DOHH2 (cell line): Measurements from ENCODE around the gene VAV2.

ENCODE experiments used
- H3F3A ChIP-seq: fragments of 200-600 bp; sonication (generic), shearing (Covaris generic); 2 replicates; pipeline ENCODE4 v1.6.0; 2016; ENCODE audit warnings: antibody characterized with exemption, mild to moderate bottlenecking; ENCODE audit not compliant: control insufficient read depth, insufficient read depth
- H3K27ac ChIP-seq: fragments of 200-600 bp; sonication (generic); 2 replicates; pipeline ENCODE4 v1.5.1; 2014; ENCODE audit warnings: low read depth, mild to moderate bottlenecking, low read length, moderate library complexity
- H3K27me3 ChIP-seq: fragments of 200-600 bp; sonication (generic); 2 replicates; pipeline ENCODE4 v1.6.1; 2014; ENCODE audit warnings: mild to moderate bottlenecking, low read length, mixed read lengths; ENCODE audit not compliant: control insufficient read depth
- H3K36me3 ChIP-seq: fragments of 200-600 bp; sonication (generic); 2 replicates; pipeline ENCODE4 v1.6.1; 2014; ENCODE audit warnings: mild to moderate bottlenecking, low read length, moderate library complexity, mixed read lengths; ENCODE audit not compliant: control insufficient read depth
- H3K4me1 ChIP-seq: fragments of 200-600 bp; sonication (generic); 2 replicates; pipeline ENCODE4 v1.6.1; 2014; ENCODE audit warnings: mild to moderate bottlenecking, low read length, mixed read lengths; ENCODE audit not compliant: control insufficient read depth
- H3K4me2 ChIP-seq: fragments of 200-600 bp; sonication (generic); 2 replicates; pipeline ENCODE4 v1.6.0; 2014; ENCODE audit warnings: mild to moderate bottlenecking, low read length, moderate library complexity
- H3K4me3 ChIP-seq: fragments of 200-600 bp; sonication (generic); 2 replicates; pipeline ENCODE4 v1.5.1; 2014; ENCODE audit warnings: mild to moderate bottlenecking, low read length, mixed read lengths
- H3K79me2 ChIP-seq: fragments of 200-600 bp; sonication (generic); 2 replicates; pipeline ENCODE4 v1.6.1; 2014; ENCODE audit warnings: mild to moderate bottlenecking, low read length, mixed read lengths; ENCODE audit not compliant: control insufficient read depth
- H3K9me2 ChIP-seq: fragments of 200-600 bp; sonication (generic); replicated peaks from 2 replicates; pipeline ENCODE4 v1.6.1; 2014; ENCODE audit warnings: mild to moderate bottlenecking, low read length, mixed read lengths; ENCODE audit not compliant: control insufficient read depth
- H3K9me3 ChIP-seq: fragments of 200-600 bp; sonication (generic); 2 replicates; pipeline ENCODE4 v1.6.1; 2014; ENCODE audit warnings: antibody characterized with exemption, low read length, mixed read lengths; ENCODE audit not compliant: control insufficient read depth, insufficient read depth
- H4K20me1 ChIP-seq: fragments of 200-600 bp; sonication (generic); 2 replicates; pipeline ENCODE4 v1.6.0; 2014; ENCODE audit warnings: low read depth, mild to moderate bottlenecking, antibody characterized with exemption, low read length, moderate library complexity; ENCODE audit not compliant: control insufficient read depth, insufficient read depth
- CTCF ChIP-seq: fragments of 200-600 bp; sonication (generic); IDR thresholded peaks from one replicate; pipeline ENCODE4 v1.5.1; 2014; ENCODE audit warnings: antibody characterized with exemption, mild to moderate bottlenecking, low read depth, low read length; ENCODE audit not compliant: poor library complexity, severe bottlenecking
- EZH2phosphoT487 ChIP-seq: fragments of 200-600 bp; sonication (generic); IDR thresholded peaks from 2 replicates; pipeline ENCODE4 v1.6.1; 2017; ENCODE audit warnings: borderline replicate concordance, mild to moderate bottlenecking, antibody characterized with exemption, low read length, moderate library complexity, mixed read lengths

VAV2 gene

GRCh38 chr9:133964463-133964862 is 27.7 kb downstream of the VAV2 start:
- no peak overlapping the region for H3K4me3 ChIP-seq
- H3F3A ChIP-seq = peaks cover 9% of the 10 kb centered on the region; the same call in 1 of the 2 replicates
- TF ChIP-seq EZH2phosphoT487 (no peak), CTCF (no peak)
- peaks cover 3% of the 10 kb centered on the region for H4K20me1 ChIP-seq
- peaks cover 9% of the 10 kb centered on the region; the same call in 1 of the 2 replicates for H3K9me3 ChIP-seq
- H3K9me2 ChIP-seq = no peaks in the 10 kb centered on the region
- H3K4me1 ChIP-seq = peaks cover 44% of the 10 kb centered on the region
- no peaks in the 10 kb centered on the region for H3K36me3 ChIP-seq
- peaks cover 98% of the 10 kb centered on the region for H3K79me2 ChIP-seq
- no peak overlapping the region for H3K27ac ChIP-seq
- no peak overlapping the region for H3K4me2 ChIP-seq
- no peaks in the 10 kb centered on the region for H3K27me3 ChIP-seq

GRCh38 chr9:133963166-133963565 is 29.0 kb downstream of the VAV2 start:
- no peak overlapping the region for H3K27ac ChIP-seq
- H3K27me3 ChIP-seq = no peaks in the 10 kb centered on the region
- peaks cover 9% of the 10 kb centered on the region; the same call in 1 of the 2 replicates for H3K9me3 ChIP-seq
- no peaks in the 10 kb centered on the region for H3K9me2 ChIP-seq
- H3K36me3 ChIP-seq = no peaks in the 10 kb centered on the region
- peaks cover 47% of the 10 kb centered on the region for H3K4me1 ChIP-seq
- no peak overlapping the region for H3K4me2 ChIP-seq
- TF ChIP-seq EZH2phosphoT487 (no peak), CTCF (no peak)
- no peaks in the 10 kb centered on the region; the same call in 1 of the 2 replicates for H4K20me1 ChIP-seq
- peaks cover 95% of the 10 kb centered on the region for H3K79me2 ChIP-seq
- peaks cover 12% of the 10 kb centered on the region; the same call in 1 of the 2 replicates for H3F3A ChIP-seq
- no peak overlapping the region for H3K4me3 ChIP-seq

- Histone ChIP-seq H3K9me3 (peaks cover 9% of the 10 kb centered on the region; the same call in 1 of the 2 replicates), H3F3A (peaks cover 12% of the 10 kb centered on the region), H3K9me2 (no peaks in the 10 kb centered on the region), H3K4me1 (peaks cover 53% of the 10 kb centered on the region), H3K79me2 (peaks cover 90% of the 10 kb centered on the region), H3K27me3 (no peaks in the 10 kb centered on the region), H3K27ac (no peak overlapping the region), H3K4me2 (peak overlapping the region; percentile 77), H4K20me1 (no peaks in the 10 kb centered on the region; the same call in 1 of the 2 replicates), H3K4me3 (peak overlapping the region; percentile 47), H3K36me3 (no peaks in the 10 kb centered on the region)
- TF ChIP-seq CTCF (no peak), EZH2phosphoT487 (no peak)
Observed at GRCh38 chr9:133962341-133962740, 29.8 kb downstream of the VAV2 start.
